Measurements from ENCODE around the gene HPS3.

- TF ChIP-seq CTCF (IDR thresholded peaks at IDR 0.05) (no peak), POLR2A (IDR thresholded peaks at IDR 0.05) (no peak)
Measured at GRCh38 chr3:149089395-149089794, 40.0 kb upstream of the HPS3 start.

All from thyroid gland (tissue), 4 donors.